CD4-positive, alpha-beta memory T cell (primary cell): Measurements from ENCODE around the gene NOD2. TPM values are rescaled to one million over a fixed set of nuclear protein-coding genes. Genes with fewer than 3 reads are reported as not detected.

ENCODE experiments used
- CTCF ChIA-PET: fragments of 350-600 bp; sonication (Branson Sonifier 250); formaldehyde crosslinking; loops from one replicate; lab custom pipeline; 2021; ENCODE audit warnings: inconsistent platforms; ENCODE audit not compliant: partially characterized antibody; lab: Charles Lee
- POLR2A ChIA-PET: fragments of 350-600 bp; sonication (Branson Sonifier 250); formaldehyde crosslinking; loops from one replicate; lab custom pipeline; 2021; ENCODE audit not compliant: partially characterized antibody; lab: Charles Lee
- DNase-seq, 5 donors: peaks; one replicate each; pipeline versions ENCODE4 v3.0.0 to v3.0.0-alpha.2; 2020 to 2022; ENCODE audit warnings: mixed read lengths in 1 of 5
- H3K27ac ChIP-seq: one replicate; pipeline ENCODE4 v1.7.0; 2013; ENCODE audit warnings: low read depth, low read length
- H3K27me3 ChIP-seq: 2 replicates; pipeline ENCODE4 v1.7.0; 2013; ENCODE audit warnings: mild to moderate bottlenecking, low read length, moderate library complexity; ENCODE audit not compliant: insufficient read depth
- H3K36me3 ChIP-seq: 2 replicates; pipeline ENCODE4 v1.7.0; 2013; ENCODE audit warnings: mild to moderate bottlenecking, low read length, moderate library complexity; ENCODE audit not compliant: insufficient read depth
- H3K4me1 ChIP-seq: 2 replicates; pipeline ENCODE4 v1.7.0; 2013; ENCODE audit warnings: mild to moderate bottlenecking, low read length, moderate library complexity; ENCODE audit not compliant: insufficient read depth
- H3K4me3 ChIP-seq, 2 donors: one replicate each; pipeline ENCODE4 v1.7.0; 2013; ENCODE audit warnings: low read length in 2 of 2, mild to moderate bottlenecking in 1 of 2
- H3K9me3 ChIP-seq, 2 donors: one replicate each; pipeline ENCODE4 v1.7.0; 2013; ENCODE audit warnings: low read length in 2 of 2, control low read depth in 1 of 2; ENCODE audit not compliant: control insufficient read depth in 1 of 2
- H3K27ac Mint-ChIP-seq, 7 donors: one replicate each; pipeline ENCODE4 v1.8.0; 2020 to 2021; ENCODE audit warnings: mixed read lengths in 7 of 7, mild to moderate bottlenecking in 6 of 7, inconsistent platforms in 3 of 7, moderate library complexity in 3 of 7
- H3K27me3 Mint-ChIP-seq, 2 donors: one replicate each; pipeline ENCODE4 v1.8.0; 2020 to 2021; ENCODE audit warnings: mixed read lengths in 2 of 2
- H3K36me3 Mint-ChIP-seq, 2 donors: one replicate each; pipeline ENCODE4 v1.8.0; 2020 to 2021; ENCODE audit warnings: mixed read lengths in 2 of 2, inconsistent platforms in 1 of 2, mild to moderate bottlenecking in 1 of 2
- H3K4me1 Mint-ChIP-seq, 4 donors: one replicate each; pipeline ENCODE4 v1.8.0; 2020 to 2021; ENCODE audit warnings: mixed read lengths in 4 of 4, mild to moderate bottlenecking in 1 of 4
- H3K4me3 Mint-ChIP-seq, 8 donors: one replicate each; pipeline ENCODE4 v1.8.0; 2020 to 2021; ENCODE audit warnings: mixed read lengths in 8 of 8, mild to moderate bottlenecking in 7 of 8, moderate library complexity in 6 of 8, inconsistent platforms in 3 of 8
- H3K9me3 Mint-ChIP-seq, 8 donors: one replicate each; pipeline ENCODE4 v1.8.0; 2020 to 2021; ENCODE audit warnings: mixed read lengths in 8 of 8, mild to moderate bottlenecking in 5 of 8, inconsistent platforms in 3 of 8, moderate library complexity in 1 of 8
- intact Hi-C: fragments of 100-400 bp; cut with micrococcal nuclease; formaldehyde crosslinking; loops from one replicate; pipeline ENCODE4 v1.15.1; 2023
- microRNA-seq: library from miRNA; unstranded; fragments of <30 nt; microRNA quantifications from one replicate; pipeline ENCODE4 v1.2.0, GENCODE V29; 2021; ENCODE audit warnings: borderline replicate concordance, borderline number of aligned reads, borderline microRNAs expressed, mixed read lengths
- polyA plus RNA-seq, 2 donors: library from polyadenylated mRNA; unstranded; fragments of 300-500 nt; fragmentation: Illumina TruSeq; gene quantifications; one replicate each; pipeline ENCODE4 v1.2.3, GENCODE V29; 2021
- total RNA-seq, 2 experiments: library from RNA; stranded (reverse); gene quantifications; one replicate each; pipeline ENCODE4 v1.2.3, GENCODE V29; 2021

Gene NOD2
- total and polyA plus RNA-seq, 4 experiments from 2014 or later: 2.2 to 10.9 (median 6.7) TPM

- H3K4me1 ChIP-seq: peaks cover 62% of the 10 kb centered on the region
- H3K36me3 Mint-ChIP-seq: peaks cover 75 to 84% of the 10 kb centered on the region in 2 donors
- no peak overlapping the region for H3K4me3 ChIP-seq
- H3K9me3 ChIP-seq: no peaks in the 10 kb centered on the region
- H3K27me3 ChIP-seq: no peaks in the 10 kb centered on the region
- ChIA-PET CTCF (interaction anchor here (1.0 to 3.7 kb wide), 10 partner anchors 14 to 114 kb away, joined by 3 to 18 read pairs (median 4); no protein-coding TSS in a partner anchor), POLR2A (interaction anchor here (0.6 to 2.5 kb wide), 17 partner anchors 9 to 507 kb away, joined by 3 to 25 read pairs (median 4); partner anchors contain the start of genes CYLD and SNX20)
- H3K36me3 ChIP-seq: peaks cover 65% of the 10 kb centered on the region
- H3K27ac Mint-ChIP-seq: peak overlapping the region; percentile 88 to 98 (median 95)
- H3K27me3 Mint-ChIP-seq: no peaks in the 10 kb centered on the region
- H3K27ac ChIP-seq: peak overlapping the region; percentile 32
- DNase-seq: peak in 4 of 5 donors; percentile 33 to 60 (median 37)
- peak overlapping the region; percentile 40 to 86 (median 77) for H3K4me3 Mint-ChIP-seq
- H3K4me1 Mint-ChIP-seq: peaks cover 40 to 71% (median 53%) of the 10 kb centered on the region in 4 donors
- intact Hi-C loops: loop anchor here (1.0 to 5.0 kb wide), 3 partner anchors 8 to 34 kb away; no protein-coding TSS in a partner anchor
- no peaks in the 10 kb centered on the region for H3K9me3 Mint-ChIP-seq
Observed at GRCh38 chr16:50781518-50781917, 88.1 kb downstream of the NOD2 start.

Small RNAs within 50 kb of the gene (microRNA-seq; reads per million reads assigned to microRNA genes)
- 0.96 reads per million for gene MIR3181

Other genes with a start within 250 kb of the NOD2 start
- gene NKD1, start 145.2 kb upstream of the NOD2 start, total RNA-seq: 1 to 10 TPM; 3.8 to 4.6 TPM
- gene NKD1, start 145.2 kb upstream of the NOD2 start, polyA plus RNA-seq: under 1 TPM in 1 of 2 donors, not detected in 1; 0.48 TPM
- 10 to 100 TPM; 88.9 to 90.1 TPM for gene SNX20, start 12.3 kb upstream of the NOD2 start, total RNA-seq
- gene SNX20, start 12.3 kb upstream of the NOD2 start, polyA plus RNA-seq: 100 to 1,000 TPM in 1 of 2 donors, 10 to 100 TPM in 1; 62.5 to 106 TPM
- 100 to 1,000 TPM; 294 to 299 TPM for gene CYLD, start 48.5 kb downstream of the NOD2 start, total RNA-seq
- 100 to 1,000 TPM; 206 to 255 TPM for gene CYLD, start 48.5 kb downstream of the NOD2 start, polyA plus RNA-seq